ENCODE results near the gene SELENOS. TPM values are rescaled to one million over a fixed set of nuclear protein-coding genes. Genes with fewer than 3 reads are reported as not detected.

Gene SELENOS
- total RNA-seq, 1 experiment from 2014 or later: 145 TPM

DNA sequence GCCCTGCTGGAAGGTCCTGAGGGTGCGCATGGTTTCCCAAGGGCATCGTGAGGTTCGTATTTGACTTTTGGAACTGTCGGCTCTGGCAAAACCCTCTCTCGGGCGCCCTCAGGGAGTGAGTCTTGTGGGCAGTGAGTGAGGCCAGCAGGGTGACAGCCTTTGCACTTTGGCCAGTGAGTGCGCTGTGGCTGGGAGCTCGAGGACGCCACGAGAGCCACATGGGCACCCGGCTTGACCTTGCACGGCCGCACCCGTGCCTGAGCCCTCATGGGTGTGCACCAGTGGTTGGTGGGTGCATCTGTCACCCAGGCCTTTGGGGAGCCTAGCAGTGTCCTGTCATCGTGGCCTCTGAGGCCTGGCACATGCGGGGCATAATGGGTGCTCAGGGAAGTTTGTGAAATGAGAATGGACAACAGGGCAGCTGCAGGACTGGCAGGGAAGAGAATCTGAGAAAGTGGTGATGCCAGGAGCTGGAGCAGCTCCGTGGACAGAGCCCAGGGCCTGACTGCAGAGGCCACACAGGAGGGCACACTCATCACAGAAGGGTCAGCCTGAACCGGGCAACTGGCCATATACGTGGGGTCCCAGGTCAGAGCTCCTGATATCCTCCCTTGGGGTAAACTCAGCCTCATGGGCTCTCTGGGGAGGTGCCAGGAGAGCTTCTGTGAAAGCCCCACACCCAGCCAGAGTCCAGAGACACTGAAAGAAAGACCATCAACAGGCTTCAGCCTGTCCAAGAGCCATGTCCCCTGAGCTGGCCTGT lies 48.2 kb upstream of the SELENOS start:
- intact Hi-C loops (cut with micrococcal nuclease): loop anchor here (1.0 kb wide), 1 partner anchor 47 kb away; no protein-coding TSS in a partner anchor
- no TSS peak for BruUV-seq (replicated peaks)
- Mint-ChIP-seq H3K4me1 (ENCODE audit: insufficient read depth, unreplicated experiment) (no peaks in the 10 kb centered on the region), H3K27me3 (ENCODE audit: insufficient read depth, unreplicated experiment) (no peaks in the 10 kb centered on the region), H3K36me3 (ENCODE audit: insufficient read depth, unreplicated experiment) (peaks cover 11% of the 10 kb centered on the region), H3K9me3 (ENCODE audit: unreplicated experiment) (no peaks in the 10 kb centered on the region), H3K4me3 (ENCODE audit: unreplicated experiment) (no peak overlapping the region), H3K27ac (ENCODE audit: low read depth, unreplicated experiment) (no peak overlapping the region)
- ChIA-PET POLR2A (no interaction called here), CTCF (interaction anchor here (0.8 kb wide), 1 partner anchor 316 kb away, joined by 4 read pairs; no protein-coding TSS in a partner anchor)
- no peak for DNase-seq (ENCODE audit: unreplicated experiment)
- TF ChIP-seq, protein P1, sequence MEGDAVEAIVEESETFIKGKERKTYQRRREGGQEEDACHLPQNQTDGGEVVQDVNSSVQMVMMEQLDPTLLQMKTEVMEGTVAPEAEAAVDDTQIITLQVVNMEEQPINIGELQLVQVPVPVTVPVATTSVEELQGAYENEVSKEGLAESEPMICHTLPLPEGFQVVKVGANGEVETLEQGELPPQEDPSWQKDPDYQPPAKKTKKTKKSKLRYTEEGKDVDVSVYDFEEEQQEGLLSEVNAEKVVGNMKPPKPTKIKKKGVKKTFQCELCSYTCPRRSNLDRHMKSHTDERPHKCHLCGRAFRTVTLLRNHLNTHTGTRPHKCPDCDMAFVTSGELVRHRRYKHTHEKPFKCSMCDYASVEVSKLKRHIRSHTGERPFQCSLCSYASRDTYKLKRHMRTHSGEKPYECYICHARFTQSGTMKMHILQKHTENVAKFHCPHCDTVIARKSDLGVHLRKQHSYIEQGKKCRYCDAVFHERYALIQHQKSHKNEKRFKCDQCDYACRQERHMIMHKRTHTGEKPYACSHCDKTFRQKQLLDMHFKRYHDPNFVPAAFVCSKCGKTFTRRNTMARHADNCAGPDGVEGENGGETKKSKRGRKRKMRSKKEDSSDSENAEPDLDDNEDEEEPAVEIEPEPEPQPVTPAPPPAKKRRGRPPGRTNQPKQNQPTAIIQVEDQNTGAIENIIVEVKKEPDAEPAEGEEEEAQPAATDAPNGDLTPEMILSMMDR (IDR thresholded peaks at IDR 0.05; ENCODE audit: unreplicated experiment): no peak

DNA sequence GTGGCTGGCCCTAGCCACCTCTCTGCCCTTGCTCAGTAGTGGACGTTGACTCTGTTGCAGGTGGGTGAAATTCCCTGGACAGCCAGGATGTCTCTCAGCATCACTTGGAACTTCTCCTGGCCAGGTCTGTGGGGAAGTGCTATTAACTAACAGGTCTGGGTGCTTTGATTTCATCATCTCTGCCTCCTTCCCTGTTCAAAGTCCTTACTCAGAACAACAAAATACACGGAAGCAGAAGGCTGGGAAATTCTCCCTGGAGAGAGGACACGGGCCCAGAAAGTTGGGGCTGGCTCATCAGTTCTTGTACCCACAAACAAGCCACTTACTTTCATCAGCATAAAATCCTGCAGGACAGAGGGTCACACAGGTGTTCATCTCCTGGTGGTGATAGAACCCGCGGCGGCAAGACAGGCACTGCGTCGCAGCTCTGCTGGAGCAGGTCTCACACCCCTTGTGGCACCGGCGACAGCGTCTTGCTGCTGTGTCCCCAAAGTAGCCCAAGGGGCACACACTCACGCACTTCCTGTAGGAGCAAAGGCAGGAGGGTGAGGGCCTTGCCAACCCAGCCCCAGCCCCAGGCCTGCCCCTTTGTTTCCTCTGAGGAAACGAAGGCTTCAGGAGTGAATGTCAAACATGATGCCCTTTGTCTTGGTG lies 47.4 kb upstream of the SELENOS start:
- ChIA-PET POLR2A (no interaction called here), CTCF (interaction anchor here (0.8 kb wide), 1 partner anchor 317 kb away, joined by 4 read pairs; no protein-coding TSS in a partner anchor)
- Mint-ChIP-seq H3K36me3 (ENCODE audit: insufficient read depth, unreplicated experiment) (peaks cover 11% of the 10 kb centered on the region), H3K4me1 (ENCODE audit: insufficient read depth, unreplicated experiment) (no peaks in the 10 kb centered on the region), H3K9me3 (ENCODE audit: unreplicated experiment) (no peaks in the 10 kb centered on the region), H3K27ac (ENCODE audit: low read depth, unreplicated experiment) (no peak overlapping the region), H3K27me3 (ENCODE audit: insufficient read depth, unreplicated experiment) (no peaks in the 10 kb centered on the region), H3K4me3 (ENCODE audit: unreplicated experiment) (no peak overlapping the region)
- TF ChIP-seq, protein P1 (IDR thresholded peaks at IDR 0.05; ENCODE audit: unreplicated experiment): no peak
- no peak for DNase-seq (ENCODE audit: unreplicated experiment)
- no TSS peak for BruUV-seq (replicated peaks)
- intact Hi-C loops (cut with micrococcal nuclease): loop anchor here (1.0 kb wide), 1 partner anchor 48 kb away; no protein-coding TSS in a partner anchor

DNA sequence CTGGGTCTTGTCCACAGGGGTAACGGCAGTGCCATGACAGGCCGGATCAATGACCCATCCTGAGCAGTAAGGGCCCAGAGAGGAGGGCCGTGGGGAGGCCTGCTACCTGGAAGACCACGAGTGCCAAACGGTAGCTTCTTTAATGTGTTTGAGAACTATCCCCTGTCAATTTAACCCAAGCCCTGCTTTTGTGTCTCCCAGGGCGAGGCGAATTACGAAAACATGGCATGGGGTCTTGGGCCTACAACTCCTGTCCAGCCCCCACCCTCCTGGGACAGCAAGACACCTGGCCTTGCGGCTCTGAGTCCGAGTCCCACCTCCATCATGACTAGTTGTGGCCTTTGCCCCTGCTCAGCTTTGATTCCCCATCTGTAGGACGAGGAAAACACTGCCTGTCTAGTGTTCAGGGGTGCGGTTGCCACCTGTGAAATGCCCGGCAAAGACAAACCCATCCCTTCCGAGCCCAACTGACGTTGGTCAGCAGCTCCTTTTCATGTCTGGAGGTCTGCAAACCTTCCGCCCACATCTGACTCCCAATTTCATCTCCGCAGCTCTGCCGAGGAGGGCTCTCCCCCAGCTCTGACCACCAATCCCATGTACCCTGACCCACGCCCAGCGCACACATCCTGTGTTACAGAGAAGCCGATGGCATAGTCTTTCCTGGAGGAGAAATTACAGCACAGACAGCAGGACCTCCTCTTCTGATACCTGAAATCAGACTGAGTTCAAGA lies 46.7 kb upstream of the SELENOS start:
- TF ChIP-seq, protein P1 (IDR thresholded peaks at IDR 0.05; ENCODE audit: unreplicated experiment): no peak
- peaks cover 2% of the 10 kb centered on the region for H3K4me1 Mint-ChIP-seq (ENCODE audit: insufficient read depth, unreplicated experiment)
- ChIA-PET POLR2A (no interaction called here), CTCF (interaction anchor here (0.9 kb wide), 1 partner anchor 316 kb away, joined by 3 read pairs; no protein-coding TSS in a partner anchor)
- peaks cover 11% of the 10 kb centered on the region for H3K36me3 Mint-ChIP-seq (ENCODE audit: insufficient read depth, unreplicated experiment)
- BruUV-seq (replicated peaks): no TSS peak
- no peak overlapping the region for H3K27ac Mint-ChIP-seq (ENCODE audit: low read depth, unreplicated experiment)
- no peak overlapping the region for H3K4me3 Mint-ChIP-seq (ENCODE audit: unreplicated experiment)
- no peak for DNase-seq (ENCODE audit: unreplicated experiment)
- H3K9me3 Mint-ChIP-seq (ENCODE audit: unreplicated experiment): no peaks in the 10 kb centered on the region
- no peaks in the 10 kb centered on the region for H3K27me3 Mint-ChIP-seq (ENCODE audit: insufficient read depth, unreplicated experiment)
- intact Hi-C loops (cut with micrococcal nuclease): no loop called here
